HG03097 (cell line): ENCODE measurements around the gene MRFAP1L1.
"Not testable (repeated sequence)": the region's sequence is repeated elsewhere in the genome, so short reads cannot be mapped to it uniquely, and the experiment has no call there.

Source experiments
- ATAC-seq: cut with Tn5 transposase; IDR thresholded peaks from one replicate; pipeline ENCODE4 v1.9.1; 2021; ENCODE audit not compliant: unreplicated experiment, low FRiP score

The MRFAP1L1 gene

DNA sequence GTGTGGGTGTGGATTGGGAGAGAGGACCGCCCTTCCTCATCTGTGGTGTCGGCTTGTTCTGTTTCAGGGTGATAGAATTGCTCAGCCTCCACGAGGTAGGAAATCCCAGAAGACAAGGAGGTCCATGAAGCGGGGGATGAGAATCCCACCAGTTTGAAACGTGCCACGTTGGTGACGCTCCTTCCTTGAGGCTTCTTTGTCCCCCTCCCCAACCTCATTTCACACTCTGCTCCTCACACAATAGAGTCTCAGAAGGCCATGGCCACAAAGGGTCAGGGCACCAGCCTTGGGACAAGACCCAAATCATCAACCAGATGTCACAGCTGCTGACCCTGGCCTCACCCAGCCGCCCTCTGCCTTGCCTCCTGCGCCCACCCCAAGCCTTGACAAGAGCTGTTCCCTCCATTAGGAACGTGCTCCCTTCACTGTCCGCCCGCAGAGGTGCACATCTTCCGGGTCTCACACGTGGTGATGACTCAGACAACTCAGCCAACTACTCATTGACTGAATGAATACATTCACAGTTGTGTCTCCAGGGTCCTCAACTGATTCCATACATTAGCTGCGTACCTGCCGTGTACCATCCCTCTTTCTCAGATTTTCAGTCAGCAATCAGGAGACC is 24.6 kb upstream of the MRFAP1L1 start:
- ATAC-seq, result no peak

DNA sequence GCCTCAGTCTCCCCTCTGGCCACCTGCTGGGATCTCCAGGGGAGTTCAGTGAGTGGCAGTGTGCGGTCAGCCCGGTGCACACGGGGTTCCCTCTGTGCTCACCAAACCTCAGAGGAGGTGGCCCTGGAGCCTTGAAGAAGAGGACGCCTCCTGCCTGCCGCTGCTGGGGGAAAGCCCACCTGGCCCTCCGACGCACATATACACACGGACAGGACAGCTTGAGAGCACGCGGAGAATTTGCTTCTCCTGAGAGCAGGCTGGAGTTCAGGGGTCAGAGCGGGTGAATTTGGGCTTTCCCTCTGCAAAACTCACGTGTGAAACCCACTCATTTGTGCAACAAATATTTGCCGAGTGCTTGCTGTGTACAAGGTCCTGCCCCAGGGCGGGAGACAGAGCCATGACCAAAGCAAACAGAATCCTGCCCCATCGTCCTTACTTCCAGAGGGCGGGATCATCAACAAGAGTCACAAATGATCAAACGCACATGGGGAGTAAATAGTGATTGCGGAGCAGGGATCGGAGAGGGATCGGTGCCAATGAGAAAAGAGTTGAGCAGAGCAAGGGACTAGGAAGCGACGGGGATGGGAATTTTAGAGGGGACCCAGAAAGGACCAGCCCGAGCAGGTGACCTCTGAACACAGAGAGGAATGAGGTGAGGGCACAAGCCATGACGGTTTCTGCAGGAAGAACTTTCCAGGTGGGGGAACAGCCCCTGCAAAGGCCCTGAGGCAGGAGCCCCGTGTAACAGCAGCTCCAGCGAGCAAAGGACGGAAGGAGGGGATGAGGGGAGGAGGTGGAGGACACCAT is 23.9 kb upstream of the MRFAP1L1 start:
- no peak for ATAC-seq

DNA sequence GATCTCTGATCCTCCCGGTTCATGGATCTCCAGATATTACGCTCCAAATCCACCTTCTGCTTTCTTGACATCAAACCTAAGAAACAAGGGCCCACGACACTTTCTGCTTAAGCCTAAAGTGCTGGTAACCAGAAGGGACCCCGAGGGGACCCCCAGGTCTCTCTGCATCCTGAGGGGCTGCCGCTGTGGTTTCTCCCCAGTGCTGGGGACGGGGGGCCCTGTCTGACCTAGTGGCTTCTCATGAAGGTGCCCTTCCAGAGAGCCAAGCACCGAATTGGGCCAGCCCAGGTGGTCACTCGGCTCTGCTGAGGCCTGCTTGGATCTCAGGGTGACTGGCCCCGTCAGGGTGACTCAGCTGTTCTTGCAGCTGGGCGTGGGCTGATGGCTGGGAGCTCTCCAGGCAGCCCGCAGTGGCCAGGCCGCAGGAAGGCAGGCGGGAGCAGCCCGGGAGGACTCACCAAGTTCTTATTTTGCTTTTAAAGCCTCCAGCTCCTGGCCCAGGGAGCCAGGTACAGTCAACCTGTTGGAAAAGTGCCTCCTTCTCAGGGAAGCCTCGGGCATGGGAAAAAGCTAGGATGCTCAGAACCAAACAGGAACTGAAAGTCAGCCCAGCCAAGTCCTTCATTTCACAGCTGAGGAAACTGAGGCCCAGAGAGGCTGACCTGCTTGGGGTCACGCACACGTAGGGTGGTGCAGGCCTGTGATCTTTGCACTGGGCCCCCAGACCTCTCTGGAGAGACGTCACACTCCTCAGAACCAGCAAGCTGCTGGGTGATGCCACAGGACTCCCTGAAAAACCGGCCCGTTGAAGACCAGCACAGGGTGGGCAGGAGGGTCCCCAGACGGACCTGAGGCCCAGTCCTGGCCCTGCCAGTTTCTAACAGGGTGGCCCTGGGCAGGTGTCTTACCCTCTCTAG is 23.0 kb upstream of the MRFAP1L1 start:
- ATAC-seq, result no peak

DNA sequence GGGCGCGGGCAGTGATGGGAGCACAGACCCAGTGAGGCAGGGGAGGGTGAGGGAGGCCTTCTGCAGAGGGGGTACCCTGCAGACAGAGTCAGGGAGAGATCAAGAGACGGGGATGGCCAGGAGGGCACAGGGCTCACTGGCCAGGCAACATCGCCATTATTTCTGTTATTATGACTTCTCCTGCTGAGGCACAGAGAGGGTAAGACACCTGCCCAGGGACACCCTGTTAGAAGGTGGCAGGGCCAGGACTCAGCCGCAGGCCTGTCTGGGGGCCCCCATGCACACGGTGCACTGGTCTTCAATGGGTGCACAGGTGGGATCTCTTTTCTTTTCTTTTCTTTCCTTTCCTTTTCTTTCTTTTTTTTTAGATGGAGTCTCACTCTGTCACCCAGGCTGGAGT is 22.1 kb upstream of the MRFAP1L1 start:
- ATAC-seq, result no peak

DNA sequence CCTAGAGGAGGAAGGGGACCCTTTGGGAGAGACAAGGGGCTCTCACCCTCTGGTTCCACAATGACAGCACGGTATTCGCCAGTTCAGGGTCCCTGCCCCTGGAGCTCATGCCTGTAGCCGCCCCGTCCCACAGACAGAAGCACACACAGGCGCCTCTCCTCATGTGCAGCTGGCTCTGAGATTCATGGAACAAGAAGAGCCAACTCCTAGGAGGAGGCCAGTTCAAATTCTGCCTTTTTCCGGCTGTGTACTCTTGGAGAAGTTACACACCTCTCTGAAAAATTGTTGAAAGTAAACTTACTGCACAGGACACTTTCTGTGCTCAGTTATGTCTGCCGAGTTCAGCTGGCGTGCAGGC is 21.6 kb upstream of the MRFAP1L1 start:
- ATAC-seq, result no peak

DNA sequence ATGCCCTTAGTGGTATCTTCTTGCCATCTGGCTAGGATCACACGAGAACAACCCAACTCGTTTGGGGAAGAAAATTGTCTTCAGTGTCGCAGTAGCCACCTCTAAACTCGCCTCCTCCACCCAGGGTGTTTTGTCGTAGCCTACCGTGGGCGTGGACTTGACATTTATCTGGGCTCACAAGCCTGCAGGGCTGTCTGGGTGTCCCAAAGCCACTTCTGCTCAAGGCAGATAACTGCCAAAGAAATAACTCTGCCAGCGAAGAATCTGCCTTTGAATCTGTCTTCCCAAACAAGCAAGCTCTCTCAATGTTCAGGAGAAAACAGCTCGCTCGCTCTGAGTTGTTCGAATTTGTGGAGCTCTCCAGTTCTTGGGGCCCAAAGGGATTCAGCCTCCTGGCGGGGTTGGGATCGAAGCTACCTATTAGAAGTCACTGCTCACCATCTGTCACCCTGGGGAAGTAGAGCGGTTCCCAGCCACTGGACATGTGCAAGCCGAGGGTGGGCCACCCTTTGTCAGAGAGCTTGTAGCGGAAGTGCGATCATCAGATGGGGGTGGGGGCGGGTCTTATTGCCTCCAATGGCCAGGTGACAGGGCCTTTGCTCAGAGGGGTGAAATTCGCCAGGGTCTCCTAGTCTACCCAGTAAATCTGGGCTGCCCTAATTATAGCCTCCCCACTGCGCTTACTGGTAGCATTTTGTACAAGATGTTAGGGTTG is 21.1 kb upstream of the MRFAP1L1 start:
- no peak for ATAC-seq

DNA sequence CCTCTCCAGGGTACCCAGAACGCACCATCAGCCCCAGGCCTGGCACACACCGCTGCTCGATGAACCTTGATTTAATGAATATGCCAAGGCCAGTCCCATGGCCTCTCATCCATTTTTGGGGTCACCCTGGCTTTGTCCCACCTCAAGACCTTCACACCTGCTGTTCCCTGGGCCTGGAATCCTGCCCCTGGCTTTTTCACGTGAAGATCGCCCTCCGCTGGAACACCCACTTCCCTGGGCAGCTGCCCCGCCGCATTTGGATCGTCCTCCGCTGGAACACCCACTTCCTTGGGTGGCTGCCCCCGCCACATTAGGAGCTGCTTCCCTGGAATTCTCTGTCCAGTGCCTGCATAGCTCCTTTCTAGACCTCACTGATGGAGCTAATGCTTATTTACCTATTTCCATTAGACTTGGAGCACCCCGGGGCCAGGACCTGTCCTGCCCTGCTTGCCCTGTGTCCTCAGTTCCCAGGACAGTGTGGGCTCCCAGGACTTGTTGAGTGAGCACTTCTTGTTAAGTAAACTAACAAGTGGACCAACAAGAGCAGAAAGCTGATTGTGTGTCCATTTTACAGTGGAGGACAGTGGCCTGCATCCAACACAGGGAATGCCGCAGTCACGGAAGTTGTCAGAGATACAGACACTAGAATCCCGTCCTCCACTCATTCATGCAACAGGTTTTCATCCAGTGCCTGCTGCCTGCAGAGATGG is 18.8 kb upstream of the MRFAP1L1 start:
- ATAC-seq, result no peak

DNA sequence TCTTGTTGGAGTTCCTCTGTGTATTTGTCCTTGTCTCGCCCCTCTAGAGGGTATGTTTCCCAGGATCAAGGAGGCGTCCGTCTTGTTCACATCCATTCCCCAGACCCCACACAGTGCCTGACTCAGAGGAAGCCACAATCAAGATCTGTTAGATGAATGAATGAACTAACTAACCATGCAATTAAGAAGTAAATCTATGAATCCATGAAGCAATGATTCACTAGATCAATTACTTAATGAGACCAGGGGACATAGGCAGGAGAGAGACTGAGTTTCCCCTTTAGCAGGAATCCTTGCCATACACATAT is 18.2 kb upstream of the MRFAP1L1 start:
- ATAC-seq, result no peak

DNA sequence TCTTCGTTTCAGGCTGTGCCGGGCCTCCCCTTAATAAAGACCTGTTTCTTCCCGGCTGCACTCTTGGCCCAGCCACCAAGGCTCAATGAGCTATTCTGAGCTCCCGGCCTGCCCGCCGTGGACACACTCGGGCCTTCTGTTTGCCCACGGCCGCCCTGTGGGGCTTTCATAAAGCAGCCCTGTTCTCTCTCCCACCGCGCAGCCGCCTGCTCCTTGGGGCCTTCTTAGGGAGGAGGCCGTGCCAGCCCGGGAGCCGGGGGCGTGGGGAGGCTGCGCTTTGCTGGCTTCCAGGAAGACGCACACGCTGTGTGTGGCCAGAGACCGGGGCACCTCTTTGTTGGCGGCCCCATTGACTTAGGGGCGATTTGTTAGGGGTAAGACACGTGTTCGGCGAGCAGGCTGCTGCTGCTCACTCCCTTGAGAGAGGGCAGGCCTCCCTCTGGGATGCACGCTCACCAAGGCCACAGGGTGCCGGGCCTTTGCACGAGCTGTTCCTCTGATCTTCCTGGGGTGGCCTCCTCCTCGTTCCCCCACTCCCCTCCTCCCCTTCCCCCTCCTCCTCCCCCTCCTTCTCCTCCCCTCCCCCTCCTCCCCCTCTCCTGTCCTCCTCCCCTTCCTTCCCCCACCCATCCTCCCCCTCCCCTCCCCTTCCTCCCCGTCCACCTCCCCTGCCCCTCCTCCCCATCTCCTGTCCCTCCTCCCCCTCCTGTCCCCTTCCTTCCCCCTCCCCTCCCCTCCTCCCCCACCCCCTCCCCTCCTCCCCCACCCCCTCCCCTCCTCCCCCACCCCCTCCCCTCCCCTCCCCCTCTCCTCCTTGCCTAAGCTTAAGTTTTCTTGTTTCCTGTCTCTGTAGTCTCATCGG is 17.6 kb upstream of the MRFAP1L1 start:
- no peak for ATAC-seq

DNA sequence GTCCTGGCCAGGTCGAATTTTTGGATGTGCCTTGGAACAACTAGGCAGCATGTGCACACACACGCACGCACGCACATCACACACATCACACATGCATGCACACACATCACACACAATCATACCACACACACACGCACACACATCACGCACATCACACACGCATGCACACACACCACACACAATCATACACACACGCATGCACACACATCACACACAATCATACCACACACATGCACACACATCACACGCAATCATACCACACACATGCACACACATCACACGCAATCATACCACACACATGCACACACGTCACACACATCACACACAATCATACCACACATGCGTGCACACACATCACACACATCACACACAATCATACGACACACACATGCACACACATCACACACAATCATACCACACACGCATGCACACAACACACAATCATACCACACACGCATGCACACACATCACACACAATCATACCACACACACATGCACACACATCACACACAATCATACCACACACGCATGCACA is 15.8 kb upstream of the MRFAP1L1 start:
- not testable (repeated sequence) for ATAC-seq

DNA sequence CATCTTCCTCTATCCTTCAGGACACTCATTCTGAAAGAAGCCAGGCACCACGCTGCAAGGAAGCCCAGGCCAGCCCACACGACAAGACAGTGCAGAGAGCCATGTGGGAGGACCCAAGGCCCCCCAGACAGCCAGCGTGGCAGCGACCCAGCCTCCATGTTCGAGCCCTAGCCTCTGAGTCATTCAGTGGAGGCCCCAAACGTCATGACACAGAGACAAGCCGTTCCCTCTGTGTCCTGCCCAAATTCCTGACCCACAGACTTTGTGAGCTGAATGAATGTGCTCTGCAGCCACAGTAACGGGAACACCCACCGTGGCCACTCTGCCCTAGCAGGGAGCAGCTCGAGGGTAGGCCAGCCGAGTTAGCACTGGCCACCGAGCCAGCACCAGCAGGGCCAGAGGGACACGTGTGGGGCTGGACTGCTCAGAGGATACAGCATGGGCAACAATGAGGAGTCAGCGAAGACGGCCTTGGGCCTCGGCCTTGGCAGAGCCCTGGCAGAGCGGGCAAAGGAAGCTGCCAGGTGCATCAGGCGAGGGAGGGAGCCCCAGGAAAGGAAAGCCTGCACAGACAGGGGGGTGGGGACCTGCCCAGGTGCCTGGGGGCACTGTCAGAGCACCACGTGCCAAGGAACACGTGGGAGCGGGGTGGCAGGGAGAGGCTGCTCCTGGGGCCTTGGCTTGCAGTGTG is 14.9 kb upstream of the MRFAP1L1 start:
- ATAC-seq, result no peak

DNA sequence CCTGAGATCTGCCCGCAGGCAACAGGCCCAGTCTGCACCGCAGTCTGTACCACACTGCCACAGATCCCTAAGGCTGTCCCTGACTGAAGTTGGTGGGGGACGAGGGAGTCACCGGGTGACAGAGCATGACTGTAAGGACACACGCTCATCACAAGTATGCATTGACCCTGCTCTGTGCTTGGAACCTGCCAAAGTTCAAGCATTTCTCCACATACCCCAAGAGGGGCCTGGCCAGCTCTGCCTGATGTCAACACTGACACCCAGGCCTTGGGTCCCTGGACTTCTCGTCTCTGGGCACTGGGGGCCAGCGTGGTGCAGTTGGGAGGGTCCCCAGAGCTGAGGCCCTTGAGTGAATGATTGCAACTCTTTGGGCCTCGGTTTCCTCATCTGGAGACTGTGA is 14.2 kb upstream of the MRFAP1L1 start:
- ATAC-seq, result no peak

DNA sequence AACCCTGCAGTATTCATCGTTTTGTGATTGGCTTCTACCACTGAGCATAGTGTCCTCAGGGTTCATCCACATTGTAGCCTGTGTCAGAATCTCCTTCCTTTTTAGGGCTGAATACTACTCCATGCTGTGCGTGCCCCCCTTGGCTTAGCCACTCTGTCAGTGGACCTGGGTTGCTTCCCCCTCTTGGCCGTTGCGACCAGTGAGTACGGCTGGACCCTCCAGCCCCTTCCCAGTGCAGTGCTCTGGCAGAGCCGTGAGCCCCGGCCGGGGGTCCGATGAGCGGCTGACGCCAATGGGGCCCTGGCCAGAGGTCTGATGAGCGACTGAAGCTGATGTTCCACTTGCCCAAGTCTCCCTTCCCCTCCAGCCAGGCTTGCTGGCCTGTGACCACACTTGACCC is 13.2 kb upstream of the MRFAP1L1 start:
- no peak for ATAC-seq

DNA sequence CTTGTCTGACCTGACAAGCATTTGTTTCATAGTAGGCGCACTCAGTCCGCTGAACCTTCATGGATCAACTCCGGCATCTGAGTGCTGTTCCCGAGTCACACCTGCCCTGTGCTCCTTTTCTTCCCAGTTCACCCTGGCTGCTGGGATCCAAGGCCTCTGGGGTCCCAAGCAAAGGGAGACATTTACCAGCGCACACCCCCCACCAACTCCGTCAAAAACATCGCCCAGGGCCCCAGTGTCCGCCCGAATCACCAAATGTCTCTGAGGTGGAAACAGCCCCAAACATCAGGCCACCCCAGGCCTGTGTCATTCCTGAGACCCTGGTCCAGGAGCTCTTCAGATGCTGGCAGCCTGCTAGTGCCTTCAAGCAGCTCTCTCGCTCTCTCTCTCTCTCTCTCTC is 11.5 kb upstream of the MRFAP1L1 start:
- ATAC-seq, result no peak

DNA sequence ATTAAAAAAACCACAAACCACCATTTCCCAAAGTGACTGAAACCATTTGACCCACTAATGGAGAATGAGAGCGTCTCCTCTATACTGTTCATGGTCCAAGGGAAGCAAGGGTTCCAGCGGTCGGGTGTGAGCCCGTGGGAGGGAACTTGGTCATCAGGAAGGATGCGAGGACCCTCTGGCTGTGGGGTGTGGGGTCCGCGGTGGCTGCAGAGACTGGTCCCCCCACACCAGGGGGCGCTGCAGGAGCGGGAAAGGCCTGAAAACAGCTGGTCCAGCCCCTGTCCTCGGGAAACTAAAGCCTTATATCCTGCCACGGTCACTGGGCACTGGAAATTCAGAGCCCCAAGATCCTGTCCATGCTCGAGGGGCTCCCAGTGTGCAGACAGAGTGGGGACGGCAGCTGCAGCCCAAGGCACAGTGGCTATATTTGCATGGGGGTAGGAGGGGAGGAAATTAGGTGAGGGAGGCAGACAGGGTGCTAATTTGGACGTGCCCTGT is 10.6 kb upstream of the MRFAP1L1 start:
- no peak for ATAC-seq

DNA sequence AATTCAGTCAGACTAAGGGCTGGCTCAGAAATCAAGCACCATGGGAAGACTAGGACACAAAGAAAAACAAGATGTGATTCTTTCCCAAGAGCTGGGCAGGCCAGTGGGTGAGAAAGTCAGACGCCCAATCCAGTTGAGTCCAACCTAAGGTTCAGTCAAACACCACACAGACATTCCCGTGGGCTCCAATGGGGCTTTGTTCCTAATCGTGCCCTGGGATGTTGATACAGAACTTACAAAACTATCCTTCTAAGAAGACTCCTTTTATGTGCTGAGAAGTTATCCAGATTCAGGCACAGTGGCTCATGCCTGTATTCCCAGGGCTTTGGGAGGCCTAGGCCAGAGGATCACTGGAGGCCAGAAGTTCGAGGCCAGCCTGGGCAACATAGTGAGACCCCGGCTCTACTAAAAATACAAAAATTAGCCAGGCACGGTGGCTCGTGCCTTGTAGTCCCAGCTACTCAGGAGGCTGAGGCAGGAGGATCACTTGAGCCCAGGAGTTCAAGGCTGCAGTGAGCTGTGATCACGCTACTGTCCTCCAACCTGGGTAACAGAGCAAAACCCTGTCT is 10.0 kb upstream of the MRFAP1L1 start:
- ATAC-seq, result no peak

DNA sequence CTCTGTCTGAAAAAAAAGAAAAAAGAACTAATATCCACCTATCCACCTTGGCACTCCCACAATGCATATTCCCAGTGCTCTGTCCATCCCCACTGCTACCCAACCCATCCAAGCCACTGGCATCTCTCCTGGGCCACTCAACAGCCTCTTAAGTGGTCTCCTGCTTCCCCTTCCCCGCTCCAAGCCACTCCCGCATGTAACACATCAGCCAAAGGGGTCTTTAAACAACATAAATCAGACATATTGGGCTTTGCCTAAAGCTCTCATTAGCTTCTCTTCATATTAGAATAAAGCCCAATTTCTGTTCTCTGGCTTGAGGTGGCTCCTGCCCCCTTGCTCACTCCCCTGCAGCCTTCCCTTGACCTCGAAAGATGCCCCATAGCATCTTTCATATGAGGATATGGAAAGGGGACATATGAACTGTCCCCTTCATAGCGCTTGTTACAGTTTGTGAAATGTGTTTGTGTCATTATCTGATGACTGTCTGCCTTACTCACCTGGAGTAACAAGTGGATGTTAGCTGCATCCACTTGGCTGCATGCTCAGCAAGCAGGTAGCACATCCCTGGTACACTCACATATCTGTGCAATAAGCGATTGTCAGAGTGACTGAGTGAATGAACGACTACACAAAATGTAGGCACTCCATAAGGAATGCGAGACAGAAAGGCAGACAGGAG is 9.4 kb upstream of the MRFAP1L1 start:
- no peak for ATAC-seq
